VCaP (cell line): Measurements from ENCODE around the gene GNB1L.
A peak's percentile ranks its signal among the peaks of the same experiment; 100 is the strongest.

Source experiments
- H3K27ac ChIP-seq: fragments of 450-650 bp; 2 replicates; pipeline ENCODE4 v1.5.1; 2017
- CTCF ChIP-seq: fragments of 450-650 bp; conservative IDR thresholded peaks from 2 replicates; pipeline ENCODE4 v1.5.1; 2017; ENCODE audit warnings: mild to moderate bottlenecking, moderate library complexity

The GNB1L gene

GRCh38 chr22:19753996-19754700, 100.5 kb downstream of the GNB1L start:
- TF ChIP-seq CTCF = no peak
- H3K27ac ChIP-seq = no peak overlapping the region

- H3K27ac ChIP-seq = no peak overlapping the region
- peak; percentile 17; the same call in 1 of the 2 replicates for TF ChIP-seq CTCF
These were observed 101.4 kb downstream of the GNB1L start for GRCh38 chr22:19753090-19753842.

- no peak for TF ChIP-seq CTCF
- no peak overlapping the region for H3K27ac ChIP-seq
These were observed 103.0 kb downstream of the GNB1L start for GRCh38 chr22:19751497-19752245.

- no peak overlapping the region for H3K27ac ChIP-seq
- no peak for TF ChIP-seq CTCF
These were observed 103.9 kb downstream of the GNB1L start for GRCh38 chr22:19750507-19751490.

- no peak for TF ChIP-seq CTCF
- H3K27ac ChIP-seq = no peak overlapping the region
These were observed 104.8 kb downstream of the GNB1L start for GRCh38 chr22:19749876-19750275.

- no peak overlapping the region for H3K27ac ChIP-seq
- no peak for TF ChIP-seq CTCF
These were observed 105.5 kb downstream of the GNB1L start for GRCh38 chr22:19748991-19749664.
